ENCODE results near the gene RFTN1. TPM values are rescaled to one million over a fixed set of nuclear protein-coding genes. Genes with fewer than 3 reads are reported as not detected.

The RFTN1 gene, protein sequence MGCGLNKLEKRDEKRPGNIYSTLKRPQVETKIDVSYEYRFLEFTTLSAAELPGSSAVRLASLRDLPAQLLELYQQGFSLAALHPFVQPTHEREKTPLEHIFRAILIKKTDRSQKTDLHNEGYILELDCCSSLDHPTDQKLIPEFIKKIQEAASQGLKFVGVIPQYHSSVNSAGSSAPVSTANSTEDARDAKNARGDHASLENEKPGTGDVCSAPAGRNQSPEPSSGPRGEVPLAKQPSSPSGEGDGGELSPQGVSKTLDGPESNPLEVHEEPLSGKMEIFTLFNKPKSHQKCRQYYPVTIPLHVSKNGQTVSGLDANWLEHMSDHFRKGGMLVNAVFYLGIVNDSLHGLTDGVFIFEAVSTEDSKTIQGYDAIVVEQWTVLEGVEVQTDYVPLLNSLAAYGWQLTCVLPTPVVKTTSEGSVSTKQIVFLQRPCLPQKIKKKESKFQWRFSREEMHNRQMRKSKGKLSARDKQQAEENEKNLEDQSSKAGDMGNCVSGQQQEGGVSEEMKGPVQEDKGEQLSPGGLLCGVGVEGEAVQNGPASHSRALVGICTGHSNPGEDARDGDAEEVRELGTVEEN
- total RNA-seq = 116 and 126 TPM in 2 replicates

GRCh38 chr3:16513141-16514020 lies at the start of gene RFTN1:
Gene RFTN1, minus strand, starts transcription at chr3:16513699. Its CDS starts 19,830 bp downstream, at chr3:16493869.

Other genes starting within 250 kb of the RFTN1 start
- gene DPH3, start 248.8 kb downstream of the RFTN1 start, total RNA-seq = 29.5 and 31.8 TPM in 2 replicates
- gene OXNAD1, start 248.5 kb downstream of the RFTN1 start, total RNA-seq = 7.4 and 9.7 TPM in 2 replicates
- gene DAZL, start 91.7 kb upstream of the RFTN1 start, total RNA-seq = under 0.01 and 0.16 TPM in 2 replicates